GM19324 (cell line): ENCODE measurements around the gene LAMP1.
"Not testable (repeated sequence)": the region's sequence is repeated elsewhere in the genome, so short reads cannot be mapped to it uniquely, and the experiment has no call there.

Experiments
- ATAC-seq: cut with Tn5 transposase; IDR thresholded peaks from one replicate; pipeline ENCODE4 v1.9.1; 2021; ENCODE audit warnings: mild to moderate bottlenecking, moderate library complexity; ENCODE audit not compliant: unreplicated experiment, low FRiP score

Gene LAMP1

GRCh38 chr13:113351514-113352026, 54.5 kb downstream of the LAMP1 start:
- ATAC-seq, result no peak

GRCh38 chr13:113353254-113353653, 56.2 kb downstream of the LAMP1 start:
- no peak for ATAC-seq

GRCh38 chr13:113354831-113355610, 58.0 kb downstream of the LAMP1 start:
- ATAC-seq, result no peak

- ATAC-seq, result no peak
Observed at GRCh38 chr13:113355621-113356020, 58.6 kb downstream of the LAMP1 start.

GRCh38 chr13:113356596-113356995, 59.6 kb downstream of the LAMP1 start:
- ATAC-seq, result no peak

- ATAC-seq, result no peak
Observed at GRCh38 chr13:113357529-113357928, 60.5 kb downstream of the LAMP1 start.

GRCh38 chr13:113358653-113359190, 61.7 kb downstream of the LAMP1 start:
- no peak for ATAC-seq

- no peak for ATAC-seq
Observed at GRCh38 chr13:113359571-113359970, 62.5 kb downstream of the LAMP1 start.

- ATAC-seq, result no peak
Observed at GRCh38 chr13:113360446-113360845, 63.4 kb downstream of the LAMP1 start.

- ATAC-seq, result no peak
Observed at GRCh38 chr13:113361406-113361805, 64.4 kb downstream of the LAMP1 start.

- ATAC-seq, result no peak
Observed at GRCh38 chr13:113364311-113364889, 67.4 kb downstream of the LAMP1 start.

- ATAC-seq, result no peak
Observed at GRCh38 chr13:113364901-113365582, 68.0 kb downstream of the LAMP1 start.

GRCh38 chr13:113365583-113365970, 68.5 kb downstream of the LAMP1 start:
- ATAC-seq, result no peak

GRCh38 chr13:113365971-113366588, 69.0 kb downstream of the LAMP1 start:
- no peak for ATAC-seq

- ATAC-seq, result no peak
Observed at GRCh38 chr13:113367020-113367560, 70.1 kb downstream of the LAMP1 start.

- ATAC-seq, result no peak
Observed at GRCh38 chr13:113367771-113368170, 70.7 kb downstream of the LAMP1 start.

- not testable (repeated sequence) for ATAC-seq
Observed at GRCh38 chr13:113368353-113368752, 71.3 kb downstream of the LAMP1 start.

GRCh38 chr13:113369189-113369588, 72.2 kb downstream of the LAMP1 start:
- no peak for ATAC-seq

- ATAC-seq, result no peak
Observed at GRCh38 chr13:113369881-113370280, 72.8 kb downstream of the LAMP1 start.

GRCh38 chr13:113371061-113371460, 74.0 kb downstream of the LAMP1 start:
- ATAC-seq, result no peak
